ENCODE measurements around the gene RECQL. TPM values are rescaled to one million over a fixed set of nuclear protein-coding genes. Genes with fewer than 3 reads are reported as not detected.

The RECQL gene
- total and polyA plus RNA-seq, 2 of the 8 experiments (the other 6 are each of a cell fraction or from before 2014, with no cell fraction given), result 8.1 to 40.3 TPM

- H4K5ac ChIP-seq (ENCODE audit: insufficient read length, low read depth, low read length), result no peak overlapping the region
- no peak overlapping the region for H4K91ac ChIP-seq (replicated peaks; ENCODE audit: insufficient read length, low read length)
- H2BK120ac ChIP-seq (replicated peaks; ENCODE audit: low read depth, low read length), result no peak overlapping the region
- H3K4me3 ChIP-seq (ENCODE audit: extremely low read depth in 1 of 4, insufficient read depth in 2 of 4, low read depth in 3 of 4, low read length in 4 of 4), result no peak overlapping the region
- no peak overlapping the region for H3K4me2 ChIP-seq (ENCODE audit: insufficient read depth in 1 of 2, low read depth in 2 of 2, low read length in 2 of 2)
- H2BK20ac ChIP-seq (ENCODE audit: low read length), result no peak overlapping the region
- H2AK5ac ChIP-seq (ENCODE audit: low read depth, low read length), result no peak overlapping the region
- POLR2A ChIA-PET (ENCODE audit: partially characterized antibody), result no interaction called here
- H3K4me1 ChIP-seq (replicated peaks in 1 of 4; ENCODE audit: control insufficient read depth in 3 of 4, insufficient read depth in 4 of 4, low read length in 3 of 4), result no peaks in the 10 kb centered on the region
- peaks cover 0 to 2% of the 10 kb centered on the region in 2 experiments for H4K20me1 ChIP-seq (replicated peaks in 1 of 2; ENCODE audit: control insufficient read depth in 1 of 2, insufficient read depth in 2 of 2, low read length in 2 of 2)
- no peak overlapping the region for H3K18ac ChIP-seq (ENCODE audit: extremely low read depth, low read length)
- H2BK5ac ChIP-seq (ENCODE audit: low read depth, low read length), result no peak overlapping the region
- no peak for DNase-seq (ENCODE audit: low read depth in 1 of 2, low spot score in 2 of 2)
- TF ChIP-seq RXRA (IDR thresholded peaks at IDR 0.05; ENCODE audit: insufficient read depth, low read depth, low read length) (no peak), CREB1 (IDR thresholded peaks at IDR 0.05) (no peak), MAFK (IDR thresholded peaks at IDR 0.05; ENCODE audit: low read depth, low read length) (no peak), SP4 (IDR thresholded peaks at IDR 0.05; ENCODE audit: low read length) (no peak), CTCF (IDR thresholded peaks at IDR 0.05; ENCODE audit: control extremely low read depth in 1 of 3, insufficient read depth in 1 of 3, low read depth in 1 of 3, low read length in 3 of 3) (no peak)
- H3K4ac ChIP-seq (replicated peaks; ENCODE audit: insufficient read length, low read depth, low read length), result no peak overlapping the region
- WGBS, 2 experiments (ENCODE audit: extremely low coverage in 1 of 2, insufficient coverage in 1 of 2, insufficient read length in 1 of 2, insufficient replicate concordance in 2 of 2, low coverage in 1 of 2, low lambda C conversion rate in 2 of 2, missing lambda C conversion rate in 1 of 2), result 92% methylated on average over 3 of the region's 3 CpGs; no CpG with 5 or more reads in 1 of the 2 experiments
- H3K9me3 ChIP-seq (ENCODE audit: insufficient read depth in 2 of 2, low read depth in 1 of 2, low read length in 1 of 2), result no peaks in the 10 kb centered on the region
- no peaks in the 10 kb centered on the region for H3K79me2 ChIP-seq (ENCODE audit: control insufficient read depth in 1 of 2, insufficient read depth in 2 of 2, low read length in 2 of 2)
- peaks cover 0 to 48% (median 21%) of the 10 kb centered on the region in 4 experiments; a peak in 6 of 8 replicates for H3K36me3 ChIP-seq (ENCODE audit: control insufficient read depth in 2 of 4, insufficient read depth in 4 of 4, low read length in 3 of 4)
- no peaks in the 10 kb centered on the region for H3K23me2 ChIP-seq (ENCODE audit: low read depth, low read length)
- no peak overlapping the region for H2BK15ac ChIP-seq (ENCODE audit: low read length)
- H3K27ac ChIP-seq (ENCODE audit: low read depth, low read length), result no peak overlapping the region
- no peak overlapping the region for H2BK12ac ChIP-seq (ENCODE audit: low read depth, low read length)
- H3K14ac ChIP-seq (ENCODE audit: insufficient read length), result no peak overlapping the region
- no peaks in the 10 kb centered on the region for H3K79me1 ChIP-seq (ENCODE audit: low read depth, low read length)
- no peak overlapping the region for H2AFZ ChIP-seq (ENCODE audit: low read length)
- H4K8ac ChIP-seq (ENCODE audit: extremely low read depth, insufficient read depth, low read length), result no peak overlapping the region
- H3K27me3 ChIP-seq (replicated peaks in 1 of 4; ENCODE audit: control insufficient read depth in 3 of 4, extremely low read depth in 1 of 4, insufficient read depth in 3 of 4, low read length in 3 of 4), result no peaks in the 10 kb centered on the region
- no peak overlapping the region for H3K23ac ChIP-seq (ENCODE audit: insufficient read length)
- FAIRE-seq, result no peak
- CTCF ChIA-PET (ENCODE audit: partially characterized antibody), result no interaction called here
- H3K9ac ChIP-seq (replicated peaks in 1 of 4; ENCODE audit: extremely low read depth in 1 of 4, low read depth in 3 of 4, low read length in 3 of 4), result no peak overlapping the region
- no peak overlapping the region for H3K56ac ChIP-seq (replicated peaks; ENCODE audit: insufficient read length, low read depth, low read length)
These were observed 24.5 kb downstream of the RECQL start for GRCh38 chr12:21476949-21477348.

Measured in H1 (cell line).